ENCODE results near the gene ZNF430.

ZNF430 gene

GRCh38 chr19:21084343-21084742 is 63.9 kb downstream of the ZNF430 start:
- TF ChIP-seq, protein P1, sequence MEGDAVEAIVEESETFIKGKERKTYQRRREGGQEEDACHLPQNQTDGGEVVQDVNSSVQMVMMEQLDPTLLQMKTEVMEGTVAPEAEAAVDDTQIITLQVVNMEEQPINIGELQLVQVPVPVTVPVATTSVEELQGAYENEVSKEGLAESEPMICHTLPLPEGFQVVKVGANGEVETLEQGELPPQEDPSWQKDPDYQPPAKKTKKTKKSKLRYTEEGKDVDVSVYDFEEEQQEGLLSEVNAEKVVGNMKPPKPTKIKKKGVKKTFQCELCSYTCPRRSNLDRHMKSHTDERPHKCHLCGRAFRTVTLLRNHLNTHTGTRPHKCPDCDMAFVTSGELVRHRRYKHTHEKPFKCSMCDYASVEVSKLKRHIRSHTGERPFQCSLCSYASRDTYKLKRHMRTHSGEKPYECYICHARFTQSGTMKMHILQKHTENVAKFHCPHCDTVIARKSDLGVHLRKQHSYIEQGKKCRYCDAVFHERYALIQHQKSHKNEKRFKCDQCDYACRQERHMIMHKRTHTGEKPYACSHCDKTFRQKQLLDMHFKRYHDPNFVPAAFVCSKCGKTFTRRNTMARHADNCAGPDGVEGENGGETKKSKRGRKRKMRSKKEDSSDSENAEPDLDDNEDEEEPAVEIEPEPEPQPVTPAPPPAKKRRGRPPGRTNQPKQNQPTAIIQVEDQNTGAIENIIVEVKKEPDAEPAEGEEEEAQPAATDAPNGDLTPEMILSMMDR (IDR thresholded peaks at IDR 0.05; ENCODE audit: low read depth, low read length), result no peak
- no peak overlapping the region for H3K4me3 ChIP-seq (ENCODE audit: low read depth, low read length)
- in situ Hi-C loops (cut with HindIII; ENCODE audit: low sequenced_read_pairs), result no loop called here
- peak; percentile 29 for DNase-seq (ENCODE audit: low read depth, low spot score)

DNA sequence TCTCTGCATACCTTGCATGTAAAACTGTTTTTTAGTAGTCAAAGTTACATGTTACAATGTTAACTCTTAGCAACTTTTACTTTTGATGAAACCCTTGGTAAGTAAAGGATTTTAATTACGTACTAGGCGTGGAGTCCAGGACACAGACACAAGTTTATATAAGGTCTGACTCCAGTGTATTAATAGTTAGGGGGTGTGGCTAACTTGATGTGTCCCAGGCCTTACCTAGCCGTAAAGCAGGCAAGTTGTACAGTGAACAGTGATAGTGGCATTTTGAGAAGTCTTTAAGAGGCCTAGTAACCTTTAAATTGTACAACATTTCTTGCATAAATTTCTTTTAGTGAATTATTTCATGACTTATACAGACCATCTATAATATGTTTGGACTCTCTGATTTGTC is 67.4 kb downstream of the ZNF430 start:
- H3K4me3 ChIP-seq (ENCODE audit: low read depth, low read length), result no peak overlapping the region
- TF ChIP-seq, protein P1 (IDR thresholded peaks at IDR 0.05; ENCODE audit: low read depth, low read length), result no peak
- no peak for DNase-seq (ENCODE audit: low read depth, low spot score)
- in situ Hi-C loops (cut with HindIII; ENCODE audit: low sequenced_read_pairs), result no loop called here

GRCh38 chr19:21092109-21092508 is 71.7 kb downstream of the ZNF430 start:
- DNase-seq (ENCODE audit: low read depth, low spot score), result peak; percentile 12
- in situ Hi-C loops (cut with HindIII; ENCODE audit: low sequenced_read_pairs), result no loop called here
- H3K4me3 ChIP-seq (ENCODE audit: low read depth, low read length), result no peak overlapping the region
- TF ChIP-seq, protein P1 (IDR thresholded peaks at IDR 0.05; ENCODE audit: low read depth, low read length), result no peak

DNA sequence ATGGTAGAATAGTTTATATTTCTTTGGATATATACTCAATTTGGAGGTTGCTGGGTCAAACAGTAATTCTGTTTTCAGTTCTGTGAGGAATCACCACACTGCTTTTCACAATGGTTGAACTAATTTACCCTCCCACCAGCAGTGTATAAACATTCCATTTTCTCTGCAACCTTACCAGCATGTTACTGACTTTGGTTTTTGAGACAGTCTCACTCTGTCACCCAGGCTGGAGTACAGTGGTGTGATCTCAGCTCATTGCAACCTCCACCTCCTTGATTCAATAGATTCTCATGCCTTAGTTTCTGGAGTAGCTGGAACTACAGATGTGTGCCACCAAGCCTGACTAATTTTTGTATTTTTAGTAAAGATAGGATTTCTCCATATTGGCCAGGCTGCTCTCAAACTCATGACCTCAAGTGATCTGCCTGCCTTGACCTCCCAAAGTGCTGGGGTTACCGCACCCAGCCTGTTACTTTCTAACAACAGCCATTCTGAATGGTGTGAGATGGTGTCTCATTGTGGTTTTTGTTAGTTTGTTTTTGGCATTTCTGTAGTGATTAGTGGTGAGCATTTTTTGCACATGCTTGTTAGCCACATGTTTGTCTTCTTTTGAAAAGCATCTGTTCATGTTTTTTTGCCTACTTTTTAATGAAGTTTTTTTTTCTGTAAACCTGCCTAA is 74.0 kb downstream of the ZNF430 start:
- H3K4me3 ChIP-seq (ENCODE audit: low read depth, low read length), result no peak overlapping the region
- TF ChIP-seq, protein P1 (IDR thresholded peaks at IDR 0.05; ENCODE audit: low read depth, low read length), result no peak
- DNase-seq (ENCODE audit: low read depth, low spot score), result no peak
- in situ Hi-C loops (cut with HindIII; ENCODE audit: low sequenced_read_pairs), result no loop called here

- in situ Hi-C loops (cut with HindIII; ENCODE audit: low sequenced_read_pairs), result no loop called here
- no peak for DNase-seq (ENCODE audit: low read depth, low spot score)
- no peak overlapping the region for H3K4me3 ChIP-seq (ENCODE audit: low read depth, low read length)
- TF ChIP-seq, protein P1 (IDR thresholded peaks at IDR 0.05; ENCODE audit: low read depth, low read length), result no peak
Observed at GRCh38 chr19:21098291-21098690, 77.8 kb downstream of the ZNF430 start.

GRCh38 chr19:21101521-21102242 is 81.2 kb downstream of the ZNF430 start:
- no peak for DNase-seq (ENCODE audit: low read depth, low spot score)
- in situ Hi-C loops (cut with HindIII; ENCODE audit: low sequenced_read_pairs), result no loop called here

More at GRCh38 chr19:21101521-21102242, 81.2 kb downstream of the ZNF430 start:
- TF ChIP-seq, protein P1 (IDR thresholded peaks at IDR 0.05; ENCODE audit: low read depth, low read length), result no peak
- no peak overlapping the region for H3K4me3 ChIP-seq (ENCODE audit: low read depth, low read length)

Measured in astrocyte of the spinal cord (primary cell).